ENCODE data around the gene BCO1. TPM values are rescaled to one million over a fixed set of nuclear protein-coding genes. Genes with fewer than 3 reads are reported as not detected.

Gene BCO1
- total RNA-seq, 2 experiments from 2014 or later, result not detected

DNA sequence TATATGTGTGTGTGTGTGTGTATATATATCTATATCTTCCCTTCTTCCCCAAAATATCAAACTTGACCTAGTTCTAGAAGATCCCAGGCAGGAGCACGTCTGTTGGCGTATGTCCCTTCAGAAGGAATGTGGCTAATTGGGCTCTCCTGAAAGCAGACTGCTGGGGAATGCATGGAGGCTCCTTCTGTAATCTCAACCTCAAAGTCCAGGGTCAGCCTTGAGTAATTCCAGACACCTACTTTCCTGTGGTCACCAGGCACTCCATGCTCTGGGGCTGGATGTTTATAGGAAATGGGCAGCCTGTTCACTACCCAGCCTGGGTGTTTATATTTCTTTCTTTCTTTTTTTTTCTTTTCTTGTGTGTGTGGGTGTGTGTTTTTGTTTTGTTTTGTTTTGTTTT lies 13.4 kb downstream of the BCO1 start:
- no peak for ATAC-seq
- no peak for DNase-seq
- TF ChIP-seq, protein P1, sequence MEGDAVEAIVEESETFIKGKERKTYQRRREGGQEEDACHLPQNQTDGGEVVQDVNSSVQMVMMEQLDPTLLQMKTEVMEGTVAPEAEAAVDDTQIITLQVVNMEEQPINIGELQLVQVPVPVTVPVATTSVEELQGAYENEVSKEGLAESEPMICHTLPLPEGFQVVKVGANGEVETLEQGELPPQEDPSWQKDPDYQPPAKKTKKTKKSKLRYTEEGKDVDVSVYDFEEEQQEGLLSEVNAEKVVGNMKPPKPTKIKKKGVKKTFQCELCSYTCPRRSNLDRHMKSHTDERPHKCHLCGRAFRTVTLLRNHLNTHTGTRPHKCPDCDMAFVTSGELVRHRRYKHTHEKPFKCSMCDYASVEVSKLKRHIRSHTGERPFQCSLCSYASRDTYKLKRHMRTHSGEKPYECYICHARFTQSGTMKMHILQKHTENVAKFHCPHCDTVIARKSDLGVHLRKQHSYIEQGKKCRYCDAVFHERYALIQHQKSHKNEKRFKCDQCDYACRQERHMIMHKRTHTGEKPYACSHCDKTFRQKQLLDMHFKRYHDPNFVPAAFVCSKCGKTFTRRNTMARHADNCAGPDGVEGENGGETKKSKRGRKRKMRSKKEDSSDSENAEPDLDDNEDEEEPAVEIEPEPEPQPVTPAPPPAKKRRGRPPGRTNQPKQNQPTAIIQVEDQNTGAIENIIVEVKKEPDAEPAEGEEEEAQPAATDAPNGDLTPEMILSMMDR (IDR thresholded peaks at IDR 0.05), result no peak
- CTCF ChIA-PET, result interaction anchor here (1.1 kb wide), 1 partner anchor 10 kb away, joined by 3 read pairs; no protein-coding TSS in a partner anchor
- H3K9me3 Mint-ChIP-seq, result no peaks in the 10 kb centered on the region
- intact Hi-C loops (cut with micrococcal nuclease), result no loop called here
- H3K27me3 Mint-ChIP-seq, result peaks cover 1% of the 10 kb centered on the region
- no peaks in the 10 kb centered on the region for H3K36me3 Mint-ChIP-seq (ENCODE audit: low read depth)
- no peak overlapping the region for H3K4me3 Mint-ChIP-seq
- H3K27ac Mint-ChIP-seq, result no peak overlapping the region
- no peaks in the 10 kb centered on the region for H3K4me1 Mint-ChIP-seq (ENCODE audit: low read depth)
- POLR2A ChIA-PET, result no interaction called here

DNA sequence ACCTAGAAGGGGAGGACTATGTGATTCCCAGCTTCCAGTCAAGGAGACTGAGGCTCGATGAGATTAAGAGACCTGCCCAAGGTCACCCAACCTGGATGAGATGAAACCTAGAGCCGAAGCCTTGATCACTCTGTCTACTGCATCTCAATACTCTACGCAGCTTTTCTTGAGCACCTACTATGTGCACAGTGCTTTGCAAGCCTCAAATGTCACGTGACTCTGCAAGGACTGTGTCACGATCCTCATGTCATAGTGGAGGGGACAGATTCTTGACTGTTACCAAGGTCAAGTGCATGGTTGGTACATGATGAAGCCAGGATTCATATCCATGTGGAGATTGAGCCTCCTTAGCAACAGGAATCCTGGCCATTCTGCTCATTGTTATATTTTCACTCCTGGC lies 14.7 kb downstream of the BCO1 start:
- no peak overlapping the region for H3K27ac Mint-ChIP-seq
- H3K4me1 Mint-ChIP-seq (ENCODE audit: low read depth), result no peaks in the 10 kb centered on the region
- peaks cover 2% of the 10 kb centered on the region for H3K27me3 Mint-ChIP-seq
- CTCF ChIA-PET, result no interaction called here
- H3K4me3 Mint-ChIP-seq, result no peak overlapping the region
- no peaks in the 10 kb centered on the region for H3K36me3 Mint-ChIP-seq (ENCODE audit: low read depth)
- H3K9me3 Mint-ChIP-seq, result no peaks in the 10 kb centered on the region
- DNase-seq (no peak), ATAC-seq (no peak)
- POLR2A ChIA-PET, result no interaction called here
- intact Hi-C loops (cut with micrococcal nuclease), result no loop called here
- TF ChIP-seq, protein P1 (IDR thresholded peaks at IDR 0.05), result no peak

DNA sequence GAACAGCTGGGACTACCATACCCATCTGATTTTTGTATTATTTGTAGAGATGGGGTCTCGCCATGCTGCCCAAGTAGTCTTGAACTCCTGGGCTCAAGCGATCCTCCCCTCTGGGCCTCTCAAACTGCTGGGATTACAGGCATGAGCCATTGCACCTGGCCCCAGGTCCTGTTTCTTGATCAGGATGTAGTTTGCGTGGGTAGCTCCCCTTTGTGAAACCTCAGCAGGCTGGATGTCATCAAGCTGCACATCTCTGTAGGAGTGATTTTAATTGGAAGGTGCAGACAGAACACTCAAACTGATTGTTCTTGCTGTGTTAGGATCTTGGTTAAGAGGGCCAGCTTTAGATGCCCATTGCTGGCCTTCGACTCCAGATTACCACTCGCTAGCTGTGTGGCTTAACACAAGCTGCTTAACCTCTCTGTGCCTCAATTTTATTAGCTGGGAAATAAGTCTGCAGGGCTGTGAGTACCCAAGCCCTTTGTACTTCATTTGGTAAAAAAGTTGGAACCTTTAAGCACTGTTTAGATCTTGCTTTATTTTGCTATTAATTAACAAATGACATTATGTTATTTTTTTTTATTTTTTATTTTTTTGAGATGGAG lies 16.5 kb downstream of the BCO1 start:
- ChIA-PET POLR2A (no interaction called here), CTCF (no interaction called here)
- Mint-ChIP-seq H3K4me3 (no peak overlapping the region), H3K4me1 (ENCODE audit: low read depth) (no peaks in the 10 kb centered on the region), H3K27me3 (peaks cover 4% of the 10 kb centered on the region), H3K36me3 (ENCODE audit: low read depth) (no peaks in the 10 kb centered on the region), H3K27ac (no peak overlapping the region), H3K9me3 (no peaks in the 10 kb centered on the region)
- intact Hi-C loops (cut with micrococcal nuclease), result no loop called here
- TF ChIP-seq, protein P1 (IDR thresholded peaks at IDR 0.05), result no peak
- DNase-seq, result no peak
- no peak for ATAC-seq

DNA sequence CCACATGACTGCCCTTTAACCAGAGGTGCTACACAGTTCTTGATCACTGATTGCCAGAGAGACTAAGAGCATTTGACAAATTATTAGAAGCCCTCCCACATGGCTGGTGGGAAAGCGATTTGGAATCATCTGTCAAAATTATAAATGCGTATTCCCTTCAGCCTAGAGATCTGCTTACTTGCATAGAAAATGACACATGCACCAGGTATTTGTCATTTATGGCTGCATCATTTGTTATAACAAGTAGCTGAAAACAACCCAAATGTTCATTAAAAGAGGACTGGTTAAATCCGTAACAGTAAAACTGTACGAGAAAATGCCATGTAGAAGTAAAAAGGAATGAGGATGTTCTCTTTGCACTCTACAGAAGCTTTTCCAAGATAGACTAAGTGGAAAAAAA lies 21.4 kb downstream of the BCO1 start:
- POLR2A ChIA-PET, result no interaction called here
- DNase-seq (no peak), ATAC-seq (no peak)
- no peak overlapping the region for H3K4me3 Mint-ChIP-seq
- CTCF ChIA-PET, result interaction anchor here (1.7 to 2.1 kb wide), 3 partner anchors 21 to 105 kb away, joined by 5 to 9 read pairs (median 9); partner anchors contain the start of genes BCO1 and GAN
- intact Hi-C loops (cut with micrococcal nuclease), result no loop called here
- H3K9me3 Mint-ChIP-seq, result no peaks in the 10 kb centered on the region
- H3K27ac Mint-ChIP-seq, result no peak overlapping the region
- TF ChIP-seq, protein P1 (IDR thresholded peaks at IDR 0.05), result no peak
- no peaks in the 10 kb centered on the region for H3K4me1 Mint-ChIP-seq (ENCODE audit: low read depth)
- no peaks in the 10 kb centered on the region for H3K36me3 Mint-ChIP-seq (ENCODE audit: low read depth)
- peaks cover 4% of the 10 kb centered on the region for H3K27me3 Mint-ChIP-seq

DNA sequence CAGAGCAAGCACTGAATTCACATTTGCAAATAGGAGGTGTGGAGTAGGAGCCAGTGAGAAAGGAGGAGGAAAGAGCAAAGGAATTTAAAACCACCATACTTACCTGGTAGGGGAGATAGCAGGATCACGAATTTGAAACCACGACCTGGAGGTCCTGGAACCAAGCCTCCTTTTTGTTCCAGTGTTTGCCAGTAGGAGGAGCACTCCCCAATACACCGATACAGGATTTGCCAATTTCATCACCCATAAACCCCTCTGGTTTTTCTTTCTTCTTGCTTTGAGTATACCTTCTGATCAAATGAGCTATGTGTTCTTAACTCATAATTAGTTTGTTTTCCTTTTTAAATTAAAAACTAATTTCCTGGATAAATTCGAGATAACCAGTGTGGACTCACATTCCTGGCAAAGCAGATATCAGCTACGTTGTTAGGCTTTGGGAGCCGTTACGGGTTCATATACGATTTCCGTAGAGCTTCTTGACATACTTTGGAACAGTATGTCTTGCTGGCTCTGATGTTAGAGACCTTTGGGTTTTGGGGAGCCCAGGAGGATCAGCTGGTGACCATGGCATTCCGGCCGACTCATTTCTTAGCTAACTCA lies 22.7 kb downstream of the BCO1 start:
- peak; percentile 53 for DNase-seq
- CTCF ChIA-PET, result interaction anchor here (0.6 to 2.1 kb wide), 26 partner anchors 9 to 477 kb away, joined by 3 to 16 read pairs (median 4); partner anchors contain the start of genes BCO1 and GAN
- no peak overlapping the region for H3K4me3 Mint-ChIP-seq
- TF ChIP-seq, protein P1 (IDR thresholded peaks at IDR 0.05), result peak; percentile 71
- peaks cover 4% of the 10 kb centered on the region for H3K27me3 Mint-ChIP-seq
- intact Hi-C loops (cut with micrococcal nuclease), result no loop called here
- H3K27ac Mint-ChIP-seq, result no peak overlapping the region
- POLR2A ChIA-PET, result interaction anchor here (0.7 kb wide), 1 partner anchor 17 kb away, joined by 3 read pairs; no protein-coding TSS in a partner anchor
- H3K36me3 Mint-ChIP-seq (ENCODE audit: low read depth), result no peaks in the 10 kb centered on the region
- ATAC-seq, result peak; percentile 55
- no peaks in the 10 kb centered on the region for H3K9me3 Mint-ChIP-seq
- H3K4me1 Mint-ChIP-seq (ENCODE audit: low read depth), result no peaks in the 10 kb centered on the region

Data from activated CD8-positive, alpha-beta T cell treated with anti-CD3 and anti-CD28 coated beads for 36 hours (primary cell).